ENCODE results near the gene FBXL7.

DNA sequence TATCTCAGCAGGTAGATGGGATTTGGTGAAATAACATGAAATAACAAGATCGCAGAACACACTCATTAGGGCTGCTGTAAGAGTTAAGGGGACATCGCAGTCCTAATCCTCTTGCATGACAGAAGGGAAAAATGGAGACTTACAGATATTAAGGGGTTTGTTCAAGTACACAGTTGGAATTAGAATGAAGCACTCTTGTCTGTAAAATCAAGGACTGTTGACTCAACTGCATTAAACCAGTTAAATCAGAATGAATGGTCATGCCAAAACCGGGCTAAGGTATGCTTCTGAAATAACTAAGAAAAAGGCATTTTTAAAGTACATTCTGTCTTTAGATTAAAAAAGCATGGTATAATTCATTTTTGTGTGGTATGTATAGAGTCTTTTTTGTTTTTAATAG, 95.9 kb downstream of the FBXL7 start:
- TF ChIP-seq POLR2A (IDR thresholded peaks at IDR 0.05) = no peak
- TF ChIP-seq, protein P1, sequence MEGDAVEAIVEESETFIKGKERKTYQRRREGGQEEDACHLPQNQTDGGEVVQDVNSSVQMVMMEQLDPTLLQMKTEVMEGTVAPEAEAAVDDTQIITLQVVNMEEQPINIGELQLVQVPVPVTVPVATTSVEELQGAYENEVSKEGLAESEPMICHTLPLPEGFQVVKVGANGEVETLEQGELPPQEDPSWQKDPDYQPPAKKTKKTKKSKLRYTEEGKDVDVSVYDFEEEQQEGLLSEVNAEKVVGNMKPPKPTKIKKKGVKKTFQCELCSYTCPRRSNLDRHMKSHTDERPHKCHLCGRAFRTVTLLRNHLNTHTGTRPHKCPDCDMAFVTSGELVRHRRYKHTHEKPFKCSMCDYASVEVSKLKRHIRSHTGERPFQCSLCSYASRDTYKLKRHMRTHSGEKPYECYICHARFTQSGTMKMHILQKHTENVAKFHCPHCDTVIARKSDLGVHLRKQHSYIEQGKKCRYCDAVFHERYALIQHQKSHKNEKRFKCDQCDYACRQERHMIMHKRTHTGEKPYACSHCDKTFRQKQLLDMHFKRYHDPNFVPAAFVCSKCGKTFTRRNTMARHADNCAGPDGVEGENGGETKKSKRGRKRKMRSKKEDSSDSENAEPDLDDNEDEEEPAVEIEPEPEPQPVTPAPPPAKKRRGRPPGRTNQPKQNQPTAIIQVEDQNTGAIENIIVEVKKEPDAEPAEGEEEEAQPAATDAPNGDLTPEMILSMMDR (IDR thresholded peaks at IDR 0.05) = no peak

All from right lobe of liver (tissue), 4 donors.